ENCODE results near the gene IL24.

DNA sequence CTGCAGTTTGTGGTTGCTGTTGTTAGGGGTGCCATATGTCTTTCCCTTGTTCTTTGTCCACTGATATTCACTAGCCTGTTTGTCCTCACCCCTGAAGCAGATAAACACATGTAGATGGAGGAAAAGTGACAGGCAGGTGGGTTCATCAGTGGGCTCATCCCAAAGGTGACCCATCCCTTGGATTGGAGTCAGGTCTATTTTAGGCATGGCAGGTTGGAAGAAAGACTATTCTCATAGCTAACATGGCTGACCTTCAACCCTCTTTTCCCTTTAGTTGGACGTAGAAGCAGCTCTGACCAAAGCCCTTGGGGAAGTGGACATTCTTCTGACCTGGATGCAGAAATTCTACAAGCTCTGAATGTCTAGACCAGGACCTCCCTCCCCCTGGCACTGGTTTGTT is 5.5 kb downstream of the IL24 start:
- no peak for TF ChIP-seq POLR2A (IDR thresholded peaks at IDR 0.05)
- TF ChIP-seq, protein P1, sequence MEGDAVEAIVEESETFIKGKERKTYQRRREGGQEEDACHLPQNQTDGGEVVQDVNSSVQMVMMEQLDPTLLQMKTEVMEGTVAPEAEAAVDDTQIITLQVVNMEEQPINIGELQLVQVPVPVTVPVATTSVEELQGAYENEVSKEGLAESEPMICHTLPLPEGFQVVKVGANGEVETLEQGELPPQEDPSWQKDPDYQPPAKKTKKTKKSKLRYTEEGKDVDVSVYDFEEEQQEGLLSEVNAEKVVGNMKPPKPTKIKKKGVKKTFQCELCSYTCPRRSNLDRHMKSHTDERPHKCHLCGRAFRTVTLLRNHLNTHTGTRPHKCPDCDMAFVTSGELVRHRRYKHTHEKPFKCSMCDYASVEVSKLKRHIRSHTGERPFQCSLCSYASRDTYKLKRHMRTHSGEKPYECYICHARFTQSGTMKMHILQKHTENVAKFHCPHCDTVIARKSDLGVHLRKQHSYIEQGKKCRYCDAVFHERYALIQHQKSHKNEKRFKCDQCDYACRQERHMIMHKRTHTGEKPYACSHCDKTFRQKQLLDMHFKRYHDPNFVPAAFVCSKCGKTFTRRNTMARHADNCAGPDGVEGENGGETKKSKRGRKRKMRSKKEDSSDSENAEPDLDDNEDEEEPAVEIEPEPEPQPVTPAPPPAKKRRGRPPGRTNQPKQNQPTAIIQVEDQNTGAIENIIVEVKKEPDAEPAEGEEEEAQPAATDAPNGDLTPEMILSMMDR (IDR thresholded peaks at IDR 0.05), result no peak

Data from testis (tissue), 2 donors.